GM21717 (cell line): Measurements from ENCODE around the gene MSLN.

Experiments used
- ATAC-seq: cut with Tn5 transposase; IDR thresholded peaks from one replicate; pipeline ENCODE4 v1.9.1; 2021; ENCODE audit warnings: mild to moderate bottlenecking, moderate library complexity; ENCODE audit not compliant: unreplicated experiment

MSLN gene

GRCh38 chr16:788399-789126, 28.0 kb downstream of the MSLN start, which contains the start of gene CHTF18:
Gene CHTF18 (plus strand): TSS chr16:788620. CDS start chr16:788685, 65 bp downstream.
- ATAC-seq = peak; percentile 54

GRCh38 chr16:789191-789850, 28.8 kb downstream of the MSLN start:
- no peak for ATAC-seq

GRCh38 chr16:790086-790485, 29.6 kb downstream of the MSLN start:
- ATAC-seq = no peak

- no peak for ATAC-seq
These were observed 30.6 kb downstream of the MSLN start for GRCh38 chr16:791131-791530.

GRCh38 chr16:792221-792995, 31.9 kb downstream of the MSLN start:
- ATAC-seq = no peak

- ATAC-seq = no peak
These were observed 32.9 kb downstream of the MSLN start for GRCh38 chr16:793414-793813.

GRCh38 chr16:794091-794822, 33.7 kb downstream of the MSLN start:
- no peak for ATAC-seq

- no peak for ATAC-seq
These were observed 34.4 kb downstream of the MSLN start for GRCh38 chr16:794853-795466.

GRCh38 chr16:795580-796229, 35.2 kb downstream of the MSLN start:
- ATAC-seq = no peak

- ATAC-seq = no peak
These were observed 36.0 kb downstream of the MSLN start for GRCh38 chr16:796296-797119.

- no peak for ATAC-seq
These were observed 36.5 kb downstream of the MSLN start for GRCh38 chr16:797120-797420.

- ATAC-seq = no peak
These were observed 37.2 kb downstream of the MSLN start for GRCh38 chr16:797686-798085.

GRCh38 chr16:798666-799065, 38.1 kb downstream of the MSLN start:
- ATAC-seq = no peak

- ATAC-seq = no peak
These were observed 38.8 kb downstream of the MSLN start for GRCh38 chr16:799111-799947.

GRCh38 chr16:799948-800833, 39.7 kb downstream of the MSLN start, which contains the start of gene GNG13:
Gene GNG13 (minus strand): TSS chr16:800734. CDS start chr16:799077, 1,657 bp downstream.
- no peak for ATAC-seq

- ATAC-seq = no peak
These were observed 40.4 kb downstream of the MSLN start for GRCh38 chr16:800834-801511.
